Peyer's patch (tissue), 4 donors: ENCODE data around the gene PRDX1. TPM values are rescaled to one million over a fixed set of nuclear protein-coding genes. Genes with fewer than 3 reads are reported as not detected.

ENCODE experiments used
- DNase-seq, 3 donors: peaks; one replicate each; pipeline ENCODE4 v3.0.0-alpha.2; 2017 to 2019
- H3K27ac ChIP-seq, 4 donors: fragments of 200-600 bp; sonication (generic); one replicate each; pipeline ENCODE4 v1.5.1; 2016 to 2019
- H3K27me3 ChIP-seq, 2 donors: fragments of 200-600 bp; sonication (generic); one replicate each; pipeline ENCODE4 v1.5.1; 2019
- H3K36me3 ChIP-seq, 3 donors: fragments of 200-600 bp; sonication (generic); one replicate each; pipeline ENCODE4 v1.5.1; 2016 to 2019
- H3K4me1 ChIP-seq, 4 donors: fragments of 200-600 bp; sonication (generic); one replicate each; pipeline ENCODE4 v1.5.1; 2016 to 2019
- H3K4me3 ChIP-seq, 4 donors: fragments of 200-600 bp; sonication (generic); 1 replicate in 3 of 4; 2 replicates in 1 of 4; pipeline ENCODE4 v1.5.1; 2016 to 2019; ENCODE audit warnings: mild to moderate bottlenecking in 1 of 4
- H3K9me3 ChIP-seq, 4 donors: fragments of 200-600 bp; sonication (generic); one replicate each; pipeline ENCODE4 v1.5.1; 2016 to 2019; ENCODE audit warnings: mild to moderate bottlenecking in 1 of 4
- POLR2A ChIP-seq, 2 donors: fragments of 450-650 bp; IDR thresholded peaks; one replicate each; pipeline ENCODE4 v1.5.1; 2017; ENCODE audit warnings: antibody characterized with exemption in 2 of 2, mild to moderate bottlenecking in 2 of 2, moderate library complexity in 2 of 2
- total RNA-seq, 4 donors: library from RNA; depleted of rRNA; stranded (reverse); fragments of >200 nt; gene quantifications; one replicate each; pipeline ENCODE4 v1.1.0, GENCODE V29; 2016
- TF ChIP-seq, protein P1 (sequence below), 6 experiments: fragments of 450-650 bp in 4 of 6; fragments of 200-600 bp in 2 of 6; sonication (generic) in 1 of 6; IDR thresholded peaks; one replicate each; pipeline ENCODE4 v1.5.1; 2017 to 2019; ENCODE audit warnings: antibody characterized with exemption in 6 of 6, mild to moderate bottlenecking in 3 of 6, moderate library complexity in 1 of 6

Gene PRDX1
- total RNA-seq, 4 donors from 2014 or later = 214 to 501 (median 292) TPM

DNA sequence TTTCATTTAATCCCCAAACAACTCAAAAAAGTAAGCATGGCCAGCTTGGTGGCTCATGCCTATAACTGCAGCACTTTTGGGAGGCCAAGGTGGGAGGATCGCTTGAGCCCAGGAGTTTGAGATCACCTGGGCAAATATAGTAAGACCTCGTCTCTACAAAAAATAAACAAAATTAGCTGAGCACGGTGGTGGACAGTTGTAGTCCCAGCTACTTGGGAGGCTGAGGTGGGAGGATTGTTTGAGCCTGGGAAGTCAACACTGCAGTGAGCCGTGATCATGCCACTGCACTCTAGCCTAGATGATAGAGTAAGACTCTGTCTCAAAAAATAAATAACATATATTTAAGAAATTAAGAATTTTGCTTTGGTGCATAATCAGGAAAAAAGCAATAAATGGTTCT is 22.8 kb upstream of the PRDX1 start:
- H3K36me3 ChIP-seq = no peaks in the 10 kb centered on the region
- H3K27ac ChIP-seq = peak overlapping the region; percentile 2 to 79 (median 60)
- no peak for DNase-seq
- TF ChIP-seq, protein P1, sequence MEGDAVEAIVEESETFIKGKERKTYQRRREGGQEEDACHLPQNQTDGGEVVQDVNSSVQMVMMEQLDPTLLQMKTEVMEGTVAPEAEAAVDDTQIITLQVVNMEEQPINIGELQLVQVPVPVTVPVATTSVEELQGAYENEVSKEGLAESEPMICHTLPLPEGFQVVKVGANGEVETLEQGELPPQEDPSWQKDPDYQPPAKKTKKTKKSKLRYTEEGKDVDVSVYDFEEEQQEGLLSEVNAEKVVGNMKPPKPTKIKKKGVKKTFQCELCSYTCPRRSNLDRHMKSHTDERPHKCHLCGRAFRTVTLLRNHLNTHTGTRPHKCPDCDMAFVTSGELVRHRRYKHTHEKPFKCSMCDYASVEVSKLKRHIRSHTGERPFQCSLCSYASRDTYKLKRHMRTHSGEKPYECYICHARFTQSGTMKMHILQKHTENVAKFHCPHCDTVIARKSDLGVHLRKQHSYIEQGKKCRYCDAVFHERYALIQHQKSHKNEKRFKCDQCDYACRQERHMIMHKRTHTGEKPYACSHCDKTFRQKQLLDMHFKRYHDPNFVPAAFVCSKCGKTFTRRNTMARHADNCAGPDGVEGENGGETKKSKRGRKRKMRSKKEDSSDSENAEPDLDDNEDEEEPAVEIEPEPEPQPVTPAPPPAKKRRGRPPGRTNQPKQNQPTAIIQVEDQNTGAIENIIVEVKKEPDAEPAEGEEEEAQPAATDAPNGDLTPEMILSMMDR (IDR thresholded peaks at IDR 0.05) = no peak
- no peak for TF ChIP-seq POLR2A (IDR thresholded peaks at IDR 0.05)
- H3K4me3 ChIP-seq = no peak overlapping the region
- peaks cover 0 to 42% (median 14%) of the 10 kb centered on the region in 4 donors for H3K4me1 ChIP-seq
- H3K9me3 ChIP-seq = no peaks in the 10 kb centered on the region
- H3K27me3 ChIP-seq = no peaks in the 10 kb centered on the region

DNA sequence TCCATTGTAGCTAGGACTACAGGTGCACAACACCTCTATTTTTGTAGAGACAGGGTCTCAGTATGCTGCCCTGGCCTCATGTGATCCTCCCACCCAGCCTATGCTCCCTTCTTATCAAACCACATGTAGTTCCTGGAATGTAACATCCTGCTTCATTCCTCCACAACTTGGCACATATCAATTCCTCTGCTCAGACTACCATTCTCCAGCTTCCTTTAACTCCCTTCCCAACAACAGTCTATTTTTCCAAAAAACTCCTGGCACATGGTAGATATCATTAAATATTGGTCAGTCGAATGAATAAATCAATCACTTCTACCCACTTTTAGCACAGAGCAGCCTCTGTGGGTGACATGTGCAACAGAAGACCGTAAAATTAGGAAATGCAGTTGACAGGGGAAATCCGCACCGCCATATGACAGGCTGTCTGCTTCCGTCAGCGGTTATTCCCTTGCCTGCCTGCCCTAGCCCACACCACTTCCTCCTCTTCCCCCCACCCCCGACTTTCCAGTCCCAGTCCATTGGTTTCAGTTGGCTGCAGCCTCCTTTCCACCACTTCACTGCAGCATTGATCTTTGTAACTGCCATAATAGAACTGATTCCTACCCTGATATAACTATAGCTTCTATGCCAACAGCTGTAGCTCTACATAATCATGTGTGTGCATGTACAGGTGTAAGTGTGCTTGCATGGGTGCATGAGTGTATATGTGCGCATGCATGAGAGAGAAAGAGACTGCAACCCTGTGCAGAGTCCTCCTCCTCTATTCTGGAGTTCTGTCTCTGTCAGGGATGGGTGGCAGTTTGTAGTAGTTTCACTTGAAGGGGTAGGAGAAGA is 22.1 kb upstream of the PRDX1 start:
- Histone ChIP-seq H3K4me3 (no peak overlapping the region), H3K4me1 (peaks cover 0 to 42% (median 14%) of the 10 kb centered on the region in 4 donors), H3K27ac (peak overlapping the region; percentile 48 to 79 (median 56)), H3K9me3 (no peaks in the 10 kb centered on the region), H3K36me3 (no peaks in the 10 kb centered on the region), H3K27me3 (no peaks in the 10 kb centered on the region)
- DNase-seq = peak; percentile 70 to 89 (median 80)
- TF ChIP-seq POLR2A (IDR thresholded peaks at IDR 0.05) = no peak
- TF ChIP-seq, protein P1 (IDR thresholded peaks at IDR 0.05) = no peak

DNA sequence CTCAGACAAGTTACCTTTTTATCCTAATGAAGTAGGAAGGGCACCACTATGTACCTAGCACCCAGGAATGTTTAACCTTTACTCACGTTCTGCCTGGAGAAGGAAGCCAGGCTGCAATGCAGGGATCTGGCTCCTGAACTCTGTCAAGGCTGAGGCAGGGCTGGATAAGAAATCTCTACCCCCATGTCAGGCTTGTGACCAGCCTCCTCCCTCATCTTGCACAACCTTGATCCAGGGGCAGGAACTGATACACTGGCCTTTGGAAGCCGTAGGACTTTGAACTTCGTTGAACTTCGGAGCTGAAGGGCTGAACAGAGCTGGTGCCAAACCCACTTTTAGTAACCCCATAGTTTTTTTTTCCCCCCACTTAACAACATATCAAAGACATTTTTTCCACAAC is 20.9 kb upstream of the PRDX1 start:
- Histone ChIP-seq H3K27ac (peak overlapping the region in 1 of 4 donors; percentile 79), H3K4me1 (peaks cover 0 to 42% (median 14%) of the 10 kb centered on the region in 4 donors)
- peak; percentile 25 to 77 for TF ChIP-seq POLR2A (IDR thresholded peaks at IDR 0.05)
- TF ChIP-seq, protein P1 (IDR thresholded peaks at IDR 0.05) = no peak

DNA sequence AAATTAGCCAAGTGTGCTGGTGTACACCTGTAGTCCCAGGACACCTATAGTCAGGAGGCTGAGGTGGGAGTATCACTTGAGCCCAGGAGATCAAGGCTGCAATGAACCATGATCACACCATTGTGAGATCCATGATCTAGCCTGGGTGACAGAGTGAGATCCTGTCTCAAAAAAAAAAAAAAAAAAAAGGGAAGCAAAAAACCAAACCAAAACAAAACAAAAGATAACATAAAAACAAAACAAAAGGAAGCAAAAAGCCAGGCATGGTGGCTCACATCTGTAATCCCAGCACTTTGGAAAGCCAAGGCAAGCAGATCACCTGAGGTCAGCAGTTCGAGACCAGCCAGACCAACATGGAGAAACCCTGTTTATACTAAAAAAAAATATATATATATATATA is 19.5 kb upstream of the PRDX1 start:
- no peak for DNase-seq
- Histone ChIP-seq H3K4me1 (peaks cover 0 to 42% (median 14%) of the 10 kb centered on the region in 4 donors), H3K27ac (no peak overlapping the region), H3K9me3 (no peaks in the 10 kb centered on the region), H3K36me3 (no peaks in the 10 kb centered on the region), H3K27me3 (no peaks in the 10 kb centered on the region), H3K4me3 (no peak overlapping the region)
- TF ChIP-seq POLR2A (IDR thresholded peaks at IDR 0.05) = no peak
- TF ChIP-seq, protein P1 (IDR thresholded peaks at IDR 0.05) = no peak

More for the DNA sequence above, 20.9 kb upstream of the PRDX1 start:
- no peaks in the 10 kb centered on the region for H3K27me3 ChIP-seq
- DNase-seq = peak in 2 of 3 donors; percentile 76 to 83
- no peaks in the 10 kb centered on the region for H3K36me3 ChIP-seq
- H3K4me3 ChIP-seq = no peak overlapping the region
- H3K9me3 ChIP-seq = no peaks in the 10 kb centered on the region

DNA sequence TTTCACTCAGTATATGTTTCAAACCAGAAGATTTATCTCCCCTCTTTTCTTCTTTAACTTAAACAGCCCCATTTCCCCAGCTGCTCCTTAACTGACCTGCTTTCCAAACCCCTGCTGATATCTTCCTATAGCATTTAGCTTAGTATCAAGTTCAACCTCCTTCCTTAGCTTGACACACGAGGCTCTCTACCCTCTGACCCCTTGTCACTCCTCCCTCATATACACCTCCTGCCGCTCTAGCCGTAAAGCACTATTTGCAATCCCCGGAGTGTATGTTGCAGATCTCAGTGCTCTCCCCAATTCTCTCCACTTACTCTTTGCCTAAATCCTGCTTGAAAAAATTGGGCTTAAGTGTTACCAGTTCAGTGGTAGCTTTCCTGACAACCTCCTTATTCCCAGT is 15.2 kb upstream of the PRDX1 start:
- DNase-seq = no peak
- TF ChIP-seq, protein P1 (IDR thresholded peaks at IDR 0.05) = no peak
- Histone ChIP-seq H3K4me1 (peaks cover 0 to 2% (median 0%) of the 10 kb centered on the region in 4 donors), H3K27ac (no peak overlapping the region), H3K9me3 (no peaks in the 10 kb centered on the region), H3K27me3 (no peaks in the 10 kb centered on the region), H3K4me3 (no peak overlapping the region), H3K36me3 (no peaks in the 10 kb centered on the region)
